ENCODE data around the gene PLD1. TPM values are rescaled to one million over a fixed set of nuclear protein-coding genes. Genes with fewer than 3 reads are reported as not detected.
A peak's percentile ranks its signal among the peaks of the same experiment; 100 is the strongest.

The PLD1 gene
- total RNA-seq, 1 experiment from 2014 or later: 32.5 TPM

DNA sequence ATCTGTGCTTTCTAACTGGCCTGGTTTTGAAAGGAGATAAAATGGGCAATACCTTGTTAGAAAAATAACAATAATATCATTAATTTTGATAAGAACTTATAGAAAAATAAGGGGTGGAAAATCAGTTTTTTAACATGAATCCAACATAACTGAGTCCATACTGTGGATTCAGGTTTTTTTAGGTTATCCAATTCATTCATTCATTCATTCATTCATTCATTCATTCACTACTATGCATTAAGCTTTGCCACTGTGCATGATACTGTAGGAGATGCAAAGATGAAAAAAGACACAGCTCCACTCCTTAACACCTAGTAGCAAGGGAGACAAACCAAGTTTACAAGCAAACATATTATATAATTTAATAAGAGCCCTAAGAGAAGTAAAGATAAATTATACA is 253.1 kb downstream of the PLD1 start:
- no peak for TF ChIP-seq CTCF (conservative IDR thresholded peaks at IDR 0.05)
- TF ChIP-seq EZH2 (IDR thresholded peaks at IDR 0.05; ENCODE audit: low read depth): no peak
- BruUV-seq (replicated peaks): no TSS peak
- no peak for DNase-seq
- POLR2A ChIA-PET (ENCODE audit: unreplicated experiment): no interaction called here
- H3K27me3 ChIP-seq (ENCODE audit: insufficient read depth, low read depth): no peaks in the 10 kb centered on the region
- no peaks in the 10 kb centered on the region; the same call in 1 of the 2 replicates for H3K9me3 ChIP-seq (ENCODE audit: insufficient read depth, low read depth)
- CTCF ChIA-PET: interaction anchor here (0.5 kb wide), 1 partner anchor 123 kb away, joined by 3 read pairs; no protein-coding TSS in a partner anchor
- no peaks in the 10 kb centered on the region for H4K20me1 ChIP-seq (ENCODE audit: insufficient read depth)
- no peak overlapping the region for H3K4me2 ChIP-seq
- H3F3A ChIP-seq (ENCODE audit: insufficient read depth, low read depth): peaks cover 7% of the 10 kb centered on the region; the same call in 1 of the 2 replicates
- no peaks in the 10 kb centered on the region for H3K36me3 ChIP-seq (ENCODE audit: low read depth)
- intact Hi-C loops (cut with micrococcal nuclease; ENCODE audit: unreplicated experiment): no loop called here
- H3K27ac ChIP-seq: no peak overlapping the region
- H3K9me2 ChIP-seq (ENCODE audit: insufficient read depth): no peaks in the 10 kb centered on the region
- H3K4me3 ChIP-seq: no peak overlapping the region
- H3K4me1 ChIP-seq (replicated peaks; ENCODE audit: insufficient read depth): no peaks in the 10 kb centered on the region; the same call in 1 of the 2 replicates
- no peak overlapping the region for H2AFZ ChIP-seq
- no peaks in the 10 kb centered on the region for H3K79me2 ChIP-seq (ENCODE audit: low read depth)

- peak; percentile 18 to 43 for DNase-seq
- Histone ChIP-seq H2AFZ (no peak overlapping the region), H3F3A (ENCODE audit: insufficient read depth, low read depth) (peaks cover 7% of the 10 kb centered on the region; the same call in 1 of the 2 replicates), H3K27me3 (ENCODE audit: insufficient read depth, low read depth) (no peaks in the 10 kb centered on the region), H4K20me1 (ENCODE audit: insufficient read depth) (no peaks in the 10 kb centered on the region), H3K9me2 (ENCODE audit: insufficient read depth) (no peaks in the 10 kb centered on the region), H3K27ac (no peak overlapping the region), H3K4me3 (no peak overlapping the region), H3K4me2 (no peak overlapping the region), H3K36me3 (ENCODE audit: low read depth) (no peaks in the 10 kb centered on the region), H3K79me2 (ENCODE audit: low read depth) (no peaks in the 10 kb centered on the region), H3K4me1 (replicated peaks; ENCODE audit: insufficient read depth) (no peaks in the 10 kb centered on the region; the same call in 1 of the 2 replicates), H3K9me3 (ENCODE audit: insufficient read depth, low read depth) (no peaks in the 10 kb centered on the region; the same call in 1 of the 2 replicates)
- BruUV-seq (replicated peaks): no TSS peak
- POLR2A ChIA-PET (ENCODE audit: unreplicated experiment): no interaction called here
- intact Hi-C loops (cut with micrococcal nuclease; ENCODE audit: unreplicated experiment): no loop called here
- TF ChIP-seq EZH2 (IDR thresholded peaks at IDR 0.05; ENCODE audit: low read depth) (no peak), CTCF (conservative IDR thresholded peaks at IDR 0.05) (no peak)
- CTCF ChIA-PET: no interaction called here
Measured at GRCh38 chr3:171556574-171557145, 253.6 kb downstream of the PLD1 start.

DNA sequence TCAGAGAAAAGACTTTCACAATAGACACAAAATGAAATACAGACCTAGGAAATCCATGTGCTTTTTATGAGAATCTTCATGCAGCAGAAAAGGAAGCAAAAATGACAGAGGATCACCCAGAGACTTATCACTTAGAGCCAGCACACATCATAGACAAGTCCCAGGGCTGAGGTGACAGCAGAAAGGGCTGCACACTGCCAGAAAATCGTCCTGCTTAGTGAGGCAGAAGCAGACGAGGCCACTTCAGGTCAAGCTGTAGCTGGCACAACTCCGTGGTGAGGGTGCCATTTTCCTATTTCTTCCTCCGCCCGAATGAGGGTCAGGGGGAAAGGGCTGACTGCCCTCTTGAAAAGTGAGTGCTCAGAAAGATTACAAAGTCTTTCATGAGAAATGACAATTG is 254.1 kb downstream of the PLD1 start:
- no peak overlapping the region for H3K4me3 ChIP-seq
- no peaks in the 10 kb centered on the region for H3K36me3 ChIP-seq (ENCODE audit: low read depth)
- H2AFZ ChIP-seq: no peak overlapping the region
- no peaks in the 10 kb centered on the region for H3K79me2 ChIP-seq (ENCODE audit: low read depth)
- DNase-seq: no peak
- H3K27me3 ChIP-seq (ENCODE audit: insufficient read depth, low read depth): no peaks in the 10 kb centered on the region
- ChIA-PET POLR2A (ENCODE audit: unreplicated experiment) (no interaction called here), CTCF (no interaction called here)
- no peak overlapping the region for H3K27ac ChIP-seq
- H4K20me1 ChIP-seq (ENCODE audit: insufficient read depth): no peaks in the 10 kb centered on the region
- H3K9me2 ChIP-seq (ENCODE audit: insufficient read depth): no peaks in the 10 kb centered on the region
- TF ChIP-seq CTCF (conservative IDR thresholded peaks at IDR 0.05): no peak
- no peak for TF ChIP-seq EZH2 (IDR thresholded peaks at IDR 0.05; ENCODE audit: low read depth)
- BruUV-seq (replicated peaks): no TSS peak
- intact Hi-C loops (cut with micrococcal nuclease; ENCODE audit: unreplicated experiment): no loop called here
- no peaks in the 10 kb centered on the region; the same call in 1 of the 2 replicates for H3K9me3 ChIP-seq (ENCODE audit: insufficient read depth, low read depth)
- peaks cover 7% of the 10 kb centered on the region; the same call in 1 of the 2 replicates for H3F3A ChIP-seq (ENCODE audit: insufficient read depth, low read depth)
- no peak overlapping the region for H3K4me2 ChIP-seq
- H3K4me1 ChIP-seq (replicated peaks; ENCODE audit: insufficient read depth): no peaks in the 10 kb centered on the region; the same call in 1 of the 2 replicates

Data from PC-9 (cell line).